GM20000 (cell line): Measurements from ENCODE around the gene BIRC5.

Source experiments
- DNase-seq: peaks from one replicate; pipeline ENCODE4 v3.0.0; 2012; ENCODE audit warnings: low spot score
- TF ChIP-seq, protein P1 (sequence below): IDR thresholded peaks from 2 replicates; pipeline ENCODE4 v1.5.1; 2012; ENCODE audit warnings: mild to moderate bottlenecking, control low read depth; ENCODE audit errors: extremely low read depth, missing control alignments

The BIRC5 gene

DNA sequence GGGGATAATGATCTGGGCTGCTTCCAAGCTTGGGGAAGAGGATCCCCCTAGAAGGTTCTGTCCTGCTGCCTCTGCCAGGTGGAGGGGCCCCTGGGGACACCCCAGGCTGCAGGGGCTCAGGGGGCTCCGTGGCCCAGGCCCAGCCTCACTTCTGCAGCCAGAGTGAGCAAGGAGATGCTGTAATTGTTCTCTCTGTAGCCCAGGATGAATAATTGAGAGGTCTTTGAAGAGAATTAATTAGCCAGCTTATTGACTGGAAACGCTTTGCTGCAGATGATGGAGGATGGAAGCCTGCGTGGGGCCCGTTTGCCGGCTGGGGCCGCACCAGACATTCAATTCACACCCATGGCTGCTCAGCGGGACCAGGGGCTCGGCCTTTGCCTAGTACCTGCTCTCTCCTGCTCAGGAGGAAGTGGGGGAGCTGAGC lies 55.9 kb downstream of the BIRC5 start:
- no peak for DNase-seq
- TF ChIP-seq, protein P1, sequence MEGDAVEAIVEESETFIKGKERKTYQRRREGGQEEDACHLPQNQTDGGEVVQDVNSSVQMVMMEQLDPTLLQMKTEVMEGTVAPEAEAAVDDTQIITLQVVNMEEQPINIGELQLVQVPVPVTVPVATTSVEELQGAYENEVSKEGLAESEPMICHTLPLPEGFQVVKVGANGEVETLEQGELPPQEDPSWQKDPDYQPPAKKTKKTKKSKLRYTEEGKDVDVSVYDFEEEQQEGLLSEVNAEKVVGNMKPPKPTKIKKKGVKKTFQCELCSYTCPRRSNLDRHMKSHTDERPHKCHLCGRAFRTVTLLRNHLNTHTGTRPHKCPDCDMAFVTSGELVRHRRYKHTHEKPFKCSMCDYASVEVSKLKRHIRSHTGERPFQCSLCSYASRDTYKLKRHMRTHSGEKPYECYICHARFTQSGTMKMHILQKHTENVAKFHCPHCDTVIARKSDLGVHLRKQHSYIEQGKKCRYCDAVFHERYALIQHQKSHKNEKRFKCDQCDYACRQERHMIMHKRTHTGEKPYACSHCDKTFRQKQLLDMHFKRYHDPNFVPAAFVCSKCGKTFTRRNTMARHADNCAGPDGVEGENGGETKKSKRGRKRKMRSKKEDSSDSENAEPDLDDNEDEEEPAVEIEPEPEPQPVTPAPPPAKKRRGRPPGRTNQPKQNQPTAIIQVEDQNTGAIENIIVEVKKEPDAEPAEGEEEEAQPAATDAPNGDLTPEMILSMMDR: no peak

DNA sequence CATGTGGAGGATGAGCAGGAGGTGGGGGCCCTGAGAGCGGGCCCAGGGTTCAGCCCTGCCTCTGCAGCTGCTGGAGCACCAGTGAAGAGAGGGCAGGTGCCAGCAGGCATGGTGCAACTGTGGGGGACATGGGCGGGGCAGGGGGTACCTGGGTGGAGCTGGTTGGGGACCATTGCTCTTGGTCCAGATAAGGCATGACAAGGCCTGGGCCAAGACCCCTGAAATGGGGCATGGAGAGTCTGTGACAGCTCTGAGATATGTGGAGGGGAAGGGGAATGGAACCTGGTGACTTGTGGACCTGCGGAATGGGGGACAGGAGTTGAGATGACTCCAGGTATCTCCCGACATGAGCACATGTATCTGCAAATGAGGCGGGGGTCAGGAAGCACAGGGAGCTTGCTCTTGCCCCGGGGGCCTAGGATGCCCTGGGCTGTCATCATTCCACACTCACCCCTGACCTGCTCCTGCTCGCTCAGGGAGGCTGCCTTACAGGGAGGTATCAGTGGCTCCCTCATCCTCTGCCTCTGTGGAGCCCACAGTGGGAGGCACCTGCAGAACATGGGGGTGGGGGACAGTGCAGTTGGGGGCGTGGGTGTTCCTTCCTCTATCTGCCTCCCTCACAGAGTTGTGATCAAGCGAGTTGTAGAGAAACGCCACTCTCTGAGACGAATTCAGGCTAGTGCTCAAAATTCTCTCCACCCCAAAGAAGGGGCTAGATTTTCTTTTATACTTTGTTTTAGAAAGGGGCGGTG lies 57.5 kb downstream of the BIRC5 start:
- TF ChIP-seq, protein P1: no peak
- DNase-seq: no peak

DNA sequence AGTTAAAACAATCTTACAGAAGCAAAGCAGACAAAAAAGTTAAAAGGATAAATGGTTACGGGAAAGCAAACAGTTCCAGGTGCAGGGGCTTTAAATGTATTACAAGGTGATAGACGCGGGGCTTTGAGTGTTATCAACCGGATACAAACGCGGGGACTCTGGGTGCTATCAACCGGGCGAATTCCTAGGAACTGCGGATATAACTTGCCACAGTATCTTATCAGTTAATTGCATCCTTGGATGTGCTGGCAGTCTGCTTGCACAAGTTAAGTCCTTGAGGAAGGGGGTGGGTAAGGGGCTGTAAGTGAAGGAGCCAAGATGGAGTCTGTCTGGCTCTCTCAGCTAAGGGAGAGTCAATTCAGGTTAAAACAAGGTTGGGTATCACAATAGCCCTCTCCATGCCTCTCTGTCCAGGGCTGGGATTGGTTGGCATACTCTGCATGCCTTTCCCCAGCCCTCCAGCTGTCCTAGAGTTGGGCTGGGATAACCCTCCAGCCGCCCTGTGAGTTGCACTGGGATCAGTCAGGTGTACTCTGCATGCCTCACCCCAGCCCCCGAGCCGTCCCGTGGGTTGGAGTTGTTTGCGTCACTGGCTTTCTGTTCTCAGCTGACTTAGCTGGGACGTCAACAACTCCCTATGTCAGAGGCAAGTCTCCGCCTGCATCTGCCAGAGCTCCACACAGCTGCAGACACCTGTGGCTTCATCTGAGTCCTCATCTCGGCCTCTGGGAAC lies 58.3 kb downstream of the BIRC5 start:
- DNase-seq: peak; percentile 65
- TF ChIP-seq, protein P1: no peak

DNA sequence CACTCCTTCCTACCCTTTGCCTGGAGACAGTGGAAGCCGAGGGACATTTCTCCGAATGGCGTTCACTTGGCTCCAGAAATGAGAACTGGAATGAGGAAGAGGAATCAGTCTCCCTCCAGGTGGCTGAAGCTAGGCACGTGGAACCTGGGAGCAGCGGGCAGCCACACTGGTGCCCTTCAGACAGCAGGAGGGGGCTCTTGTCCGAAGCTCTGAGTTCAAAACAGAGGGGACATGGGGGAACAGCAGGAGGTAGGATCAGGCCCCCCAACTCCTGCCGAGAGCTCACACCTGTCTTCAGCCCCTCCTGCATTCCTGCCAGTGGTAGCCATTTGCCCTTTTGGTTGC lies 58.8 kb downstream of the BIRC5 start:
- TF ChIP-seq, protein P1: no peak
- DNase-seq: no peak

DNA sequence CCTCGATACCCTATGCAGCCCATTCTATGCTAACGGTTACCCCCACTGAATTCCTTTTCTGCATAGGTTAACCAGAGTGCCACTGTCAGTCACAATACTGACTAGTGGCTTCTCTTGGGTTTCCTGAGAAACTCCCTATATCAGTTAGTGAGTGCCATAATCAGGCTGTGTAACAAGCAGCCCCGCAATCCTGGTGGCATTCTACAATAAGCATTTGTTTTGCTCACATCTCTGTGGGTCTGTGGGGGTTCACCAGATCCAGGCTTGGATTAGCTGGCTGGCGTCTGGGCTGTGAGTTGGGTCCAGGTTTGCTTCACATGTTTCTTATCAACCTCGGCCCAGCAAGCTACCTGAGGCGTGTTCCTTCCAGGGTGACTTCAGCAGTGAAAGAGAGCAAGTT lies 59.8 kb downstream of the BIRC5 start:
- TF ChIP-seq, protein P1: no peak
- no peak for DNase-seq
